CD14-positive monocyte (primary cell): Measurements from ENCODE around the gene ANGPTL8. TPM values are rescaled to one million over a fixed set of nuclear protein-coding genes. Genes with fewer than 3 reads are reported as not detected.

Experiments
- DNase-seq, 3 donors: peaks; one replicate each; pipeline ENCODE4 v3.0.0-alpha.2; 2011 to 2022
- H2AFZ ChIP-seq: 2 replicates; pipeline ENCODE4 v1.6.0; 2012; ENCODE audit warnings: mild to moderate bottlenecking, low read depth, low read length, inconsistent platforms; ENCODE audit not compliant: insufficient read depth, poor library complexity, severe bottlenecking
- H3K27ac ChIP-seq, 2 donors: 1 replicate in 1 of 2; 2 replicates in 1 of 2; pipeline ENCODE4 v1.5.1; 2012 to 2013; ENCODE audit warnings: low read length in 2 of 2, control low read depth in 1 of 2, inconsistent platforms in 1 of 2, low read depth in 1 of 2, mild to moderate bottlenecking in 1 of 2
- H3K27me3 ChIP-seq, 2 donors: one replicate each; pipeline versions ENCODE4 v1.6.0 to v1.6.1; 2011 to 2013; ENCODE audit warnings: low read length in 2 of 2; ENCODE audit not compliant: control insufficient read depth in 2 of 2, insufficient read depth in 2 of 2
- H3K36me3 ChIP-seq, 2 donors: replicated peaks in 1 of 2; 1 replicate in 1 of 2; 2 replicates in 1 of 2; pipeline versions ENCODE4 v1.5.1 to v1.6.1; 2012 to 2013; ENCODE audit warnings: low read length in 2 of 2, control low read depth in 1 of 2, inconsistent platforms in 1 of 2, mild to moderate bottlenecking in 1 of 2; ENCODE audit not compliant: insufficient read depth in 2 of 2, control insufficient read depth in 1 of 2
- H3K4me1 ChIP-seq, 2 donors: 1 replicate in 1 of 2; 2 replicates in 1 of 2; pipeline versions ENCODE4 v1.5.1 to v1.6.1; 2012 to 2013; ENCODE audit warnings: low read length in 2 of 2, control low read depth in 1 of 2, inconsistent platforms in 1 of 2, mild to moderate bottlenecking in 1 of 2, moderate library complexity in 1 of 2; ENCODE audit not compliant: insufficient read depth in 2 of 2, control insufficient read depth in 1 of 2
- H3K4me2 ChIP-seq: replicated peaks from 2 replicates; pipeline ENCODE3; 2012; ENCODE audit warnings: low read length, moderate library complexity, mild to moderate bottlenecking; ENCODE audit not compliant: poor library complexity, severe bottlenecking; ENCODE audit errors: extremely low read depth
- H3K4me3 ChIP-seq, 3 experiments: fragments of 200-600 bp in 1 of 3; sonication (generic) in 1 of 3; replicated peaks in 1 of 3; 1 replicate in 2 of 3; 2 replicates in 1 of 3; pipeline ENCODE4 v1.5.1; 2011 to 2013; ENCODE audit warnings: low read length in 3 of 3, mild to moderate bottlenecking in 3 of 3, control low read depth in 2 of 3, low read depth in 2 of 3, inconsistent platforms in 1 of 3, moderate library complexity in 1 of 3
- H3K79me2 ChIP-seq: 2 replicates; pipeline ENCODE4 v1.6.0; 2012; ENCODE audit warnings: mild to moderate bottlenecking, control low read depth, inconsistent platforms, low read length, moderate library complexity; ENCODE audit not compliant: insufficient read depth
- H3K9ac ChIP-seq: 2 replicates; pipeline ENCODE4 v1.6.0; 2017; ENCODE audit warnings: low read length, mild to moderate bottlenecking; ENCODE audit not compliant: insufficient read depth, poor library complexity, severe bottlenecking
- H3K9me3 ChIP-seq, 2 donors: replicated peaks in 1 of 2; 1 replicate in 1 of 2; 2 replicates in 1 of 2; pipeline versions ENCODE4 v1.5.1 to v1.6.1; 2012 to 2013; ENCODE audit warnings: low read length in 2 of 2, control low read depth in 1 of 2; ENCODE audit not compliant: control insufficient read depth in 1 of 2, insufficient read depth in 1 of 2
- H4K20me1 ChIP-seq: 2 replicates; pipeline ENCODE4 v1.6.0; 2012; ENCODE audit warnings: mild to moderate bottlenecking, low read length, control low read depth, moderate library complexity; ENCODE audit not compliant: insufficient read depth
- H3K27ac Mint-ChIP-seq, 7 donors: one replicate each; pipeline ENCODE4 v1.8.0; 2020; ENCODE audit warnings: mild to moderate bottlenecking in 7 of 7, mixed read lengths in 7 of 7, moderate library complexity in 6 of 7, inconsistent platforms in 2 of 7
- H3K27me3 Mint-ChIP-seq, 3 donors: one replicate each; pipeline ENCODE4 v1.8.0; 2021 to 2022; ENCODE audit warnings: low read depth in 3 of 3, mild to moderate bottlenecking in 3 of 3, mixed read lengths in 3 of 3, moderate library complexity in 3 of 3, inconsistent platforms in 1 of 3
- H3K36me3 Mint-ChIP-seq, 2 donors: one replicate each; pipeline ENCODE4 v1.8.0; 2020; ENCODE audit warnings: mixed read lengths in 2 of 2, inconsistent platforms in 1 of 2, mild to moderate bottlenecking in 1 of 2
- H3K4me1 Mint-ChIP-seq: one replicate; pipeline ENCODE4 v1.8.0; 2020; ENCODE audit warnings: mild to moderate bottlenecking, mixed read lengths
- H3K4me3 Mint-ChIP-seq, 2 donors: one replicate each; pipeline ENCODE4 v1.8.0; 2020; ENCODE audit warnings: mild to moderate bottlenecking in 2 of 2, mixed read lengths in 2 of 2, moderate library complexity in 1 of 2
- H3K9me3 Mint-ChIP-seq, 7 donors: one replicate each; pipeline ENCODE4 v1.8.0; 2020 to 2022; ENCODE audit warnings: mixed read lengths in 7 of 7, mild to moderate bottlenecking in 6 of 7, moderate library complexity in 6 of 7, inconsistent platforms in 2 of 7
- CTCF ChIP-seq: fragments of 200-600 bp; IDR thresholded peaks from one replicate; pipeline ENCODE4 v1.8.0; 2022; ENCODE audit warnings: antibody characterized with exemption, mild to moderate bottlenecking
- WGBS: methylation state at CpG from one replicate; pipeline ENCODE4 v1.1.5; 2013; ENCODE audit warnings: missing lambda C conversion rate; ENCODE audit not compliant: insufficient coverage; 5-methylcytosine and 5-hydroxymethylcytosine counted together
- intact Hi-C, 2 donors: fragments of 100-400 bp; cut with micrococcal nuclease; formaldehyde crosslinking; loops; one replicate each; pipeline versions ENCODE4 v1.15.0 to v1.15.1; 2023
- polyA plus RNA-seq, 3 donors: library from polyadenylated mRNA; depleted of rRNA in 1 of 3; unstranded in 2 of 3; stranded (reverse) in 1 of 3; fragments of 300-500 nt in 2 of 3; fragments of >200 nt in 1 of 3; fragmentation: Illumina TruSeq in 2 of 3; gene quantifications; 1 replicate in 2 of 3; 2 replicates in 1 of 3; pipeline ENCODE4 v1.2.3, GENCODE V29; 2012 to 2021

Gene ANGPTL8
- polyA plus RNA-seq, 3 donors: not detected

GRCh38 chr19:11223200-11223599 lies 16.2 kb upstream of the ANGPTL8 start:
- H3K27me3 Mint-ChIP-seq: peaks cover 0 to 4% (median 0%) of the 10 kb centered on the region in 3 donors
- no peaks in the 10 kb centered on the region for H3K36me3 ChIP-seq
- no peak for TF ChIP-seq CTCF
- H4K20me1 ChIP-seq: no peaks in the 10 kb centered on the region
- H3K79me2 ChIP-seq: no peaks in the 10 kb centered on the region
- H3K36me3 Mint-ChIP-seq: no peaks in the 10 kb centered on the region
- H3K9me3 ChIP-seq: peaks cover 9 to 10% of the 10 kb centered on the region in 2 donors
- no peak overlapping the region for H3K27ac Mint-ChIP-seq
- DNase-seq: no peak
- no CpG with 5 or more reads among the region's 3 CpGs for WGBS
- peaks cover 14 to 21% (median 18%) of the 10 kb centered on the region in 7 donors for H3K9me3 Mint-ChIP-seq
- no peak overlapping the region for H2AFZ ChIP-seq
- intact Hi-C loops: no loop called here
- H3K4me2 ChIP-seq: no peak overlapping the region
- no peak overlapping the region for H3K4me3 Mint-ChIP-seq
- no peak overlapping the region for H3K9ac ChIP-seq
- no peak overlapping the region for H3K4me3 ChIP-seq
- peaks cover 8% of the 10 kb centered on the region for H3K4me1 Mint-ChIP-seq
- H3K27me3 ChIP-seq: no peaks in the 10 kb centered on the region
- no peak overlapping the region for H3K27ac ChIP-seq
- peaks cover 4 to 6% of the 10 kb centered on the region in 2 donors for H3K4me1 ChIP-seq

- Histone ChIP-seq H3K4me3 (no peak overlapping the region), H3K9ac (no peak overlapping the region), H3K4me2 (no peak overlapping the region), H3K27me3 (no peaks in the 10 kb centered on the region), H3K79me2 (no peaks in the 10 kb centered on the region), H3K36me3 (no peaks in the 10 kb centered on the region), H3K4me1 (peaks cover 4 to 6% of the 10 kb centered on the region in 2 donors), H3K27ac (no peak overlapping the region), H3K9me3 (peaks cover 9 to 10% of the 10 kb centered on the region in 2 donors), H4K20me1 (no peaks in the 10 kb centered on the region), H2AFZ (no peak overlapping the region)
- WGBS: no CpG with 5 or more reads among the region's 7 CpGs
- Mint-ChIP-seq H3K9me3 (peaks cover 13 to 21% (median 16%) of the 10 kb centered on the region in 7 donors), H3K36me3 (no peaks in the 10 kb centered on the region), H3K27ac (no peak overlapping the region), H3K4me1 (peaks cover 8% of the 10 kb centered on the region), H3K27me3 (peaks cover under 1 to 3% (median 2%) of the 10 kb centered on the region in 3 donors), H3K4me3 (no peak overlapping the region)
- TF ChIP-seq CTCF: no peak
- no peak for DNase-seq
- intact Hi-C loops: no loop called here
Observed at GRCh38 chr19:11224429-11224828, 15.0 kb upstream of the ANGPTL8 start.
